Testis (tissue), 3 donors: ENCODE measurements around the gene GAREM2. TPM values are rescaled to one million over a fixed set of nuclear protein-coding genes. Genes with fewer than 3 reads are reported as not detected.

Experiments used
- DNase-seq: peaks from one replicate; pipeline ENCODE4 v3.0.0-alpha.2; 2019
- H3K27ac ChIP-seq, 2 donors: fragments of 200-600 bp; sonication (generic); one replicate each; pipeline ENCODE4 v1.5.1; 2019
- H3K27me3 ChIP-seq: fragments of 200-600 bp; sonication (generic); one replicate; pipeline ENCODE4 v1.5.1; 2019
- H3K36me3 ChIP-seq: fragments of 200-600 bp; sonication (generic); one replicate; pipeline ENCODE4 v1.5.1; 2017; ENCODE audit warnings: low read depth; ENCODE audit errors: missing control alignments
- H3K4me1 ChIP-seq: fragments of 200-600 bp; sonication (generic); one replicate; pipeline ENCODE4 v1.5.1; 2019
- H3K4me3 ChIP-seq, 2 donors: fragments of 200-600 bp; sonication (generic); one replicate each; pipeline ENCODE4 v1.5.1; 2017 to 2019
- H3K9me3 ChIP-seq: fragments of 200-600 bp; sonication (generic); one replicate; pipeline ENCODE4 v1.5.1; 2017
- CTCF ChIP-seq, 3 experiments: fragments of 450-650 bp in 2 of 3; fragments of 200-600 bp in 1 of 3; sonication (generic) in 1 of 3; IDR thresholded peaks; one replicate each; pipeline ENCODE4 v1.5.1; 2016 to 2019; ENCODE audit warnings: antibody characterized with exemption in 3 of 3, mild to moderate bottlenecking in 2 of 3, moderate library complexity in 1 of 3
- POLR2A ChIP-seq: fragments of 450-650 bp; IDR thresholded peaks from one replicate; pipeline ENCODE4 v1.6.1; 2017; ENCODE audit warnings: antibody characterized with exemption, mild to moderate bottlenecking, moderate library complexity
- WGBS, 2 donors: methylation state at CpG; one replicate each; pipeline ENCODE4 v1.1.5; 2018; 5-methylcytosine and 5-hydroxymethylcytosine counted together
- intact Hi-C: fragments of 100-400 bp; cut with DNase I; formaldehyde crosslinking; loops from one replicate; pipeline ENCODE4 v1.15.1; 2023; ENCODE audit warnings: low total_unique reads
- polyA plus RNA-seq: library from polyadenylated mRNA; stranded (reverse); fragments of 350-450 nt; fragmentation: Illumina TruSeq; extraction: RNeasy Lipid Tissue Mini Kit (QIAGEN cat#74804); gene quantifications from one replicate; pipeline ENCODE4 v1.2.3, GENCODE V29; 2014; ENCODE audit warnings: low read depth, low replicate concordance; ENCODE audit not compliant: insufficient read depth
- total RNA-seq, 2 donors: library from RNA; depleted of rRNA; stranded (reverse); fragments of >200 nt; gene quantifications; one replicate each; pipeline ENCODE4 v1.2.3, GENCODE V29; 2016

GAREM2 gene
- total and polyA plus RNA-seq, 3 donors from 2014 or later: 4.6 to 6.8 (median 5.4) TPM

- DNase-seq: no peak
- H3K27ac ChIP-seq: no peak overlapping the region
- no peaks in the 10 kb centered on the region for H3K36me3 ChIP-seq
- no peaks in the 10 kb centered on the region for H3K9me3 ChIP-seq
- H3K27me3 ChIP-seq: no peaks in the 10 kb centered on the region
- 84 to 89% methylated on average over 11 of the region's 11 CpGs for WGBS, 2 donors
- H3K4me3 ChIP-seq: no peak overlapping the region
- TF ChIP-seq POLR2A (no peak), CTCF (IDR thresholded peaks at IDR 0.05) (no peak)
- H3K4me1 ChIP-seq: peaks cover 13% of the 10 kb centered on the region
- intact Hi-C loops: no loop called here
These were observed 3.4 kb downstream of the GAREM2 start for GRCh38 chr2:26176279-26176615.

- no peaks in the 10 kb centered on the region for H3K27me3 ChIP-seq
- no peak overlapping the region for H3K27ac ChIP-seq
- peaks cover 13% of the 10 kb centered on the region for H3K4me1 ChIP-seq
- WGBS, 2 donors: 95 to 96% methylated on average over 7 of the region's 7 CpGs
- TF ChIP-seq POLR2A: no peak
- TF ChIP-seq CTCF (IDR thresholded peaks at IDR 0.05): no peak
- H3K9me3 ChIP-seq: no peaks in the 10 kb centered on the region
- intact Hi-C loops: no loop called here
- no peak overlapping the region for H3K4me3 ChIP-seq
- no peak for DNase-seq
- no peaks in the 10 kb centered on the region for H3K36me3 ChIP-seq
These were observed 4.2 kb downstream of the GAREM2 start for GRCh38 chr2:26177122-26177521.

- peaks cover 12% of the 10 kb centered on the region for H3K4me1 ChIP-seq
- no peak for TF ChIP-seq CTCF (IDR thresholded peaks at IDR 0.05)
- TF ChIP-seq POLR2A: no peak
- no peaks in the 10 kb centered on the region for H3K27me3 ChIP-seq
- no peak overlapping the region for H3K27ac ChIP-seq
- DNase-seq: no peak
- H3K4me3 ChIP-seq: peak overlapping the region in 1 of 2 donors; percentile 60
- H3K9me3 ChIP-seq: no peaks in the 10 kb centered on the region
- no peaks in the 10 kb centered on the region for H3K36me3 ChIP-seq
- 73 to 77% methylated on average over 3 of the region's 3 CpGs for WGBS, 2 donors
- intact Hi-C loops: no loop called here
These were observed 5.4 kb downstream of the GAREM2 start for GRCh38 chr2:26178246-26178645.

DNA sequence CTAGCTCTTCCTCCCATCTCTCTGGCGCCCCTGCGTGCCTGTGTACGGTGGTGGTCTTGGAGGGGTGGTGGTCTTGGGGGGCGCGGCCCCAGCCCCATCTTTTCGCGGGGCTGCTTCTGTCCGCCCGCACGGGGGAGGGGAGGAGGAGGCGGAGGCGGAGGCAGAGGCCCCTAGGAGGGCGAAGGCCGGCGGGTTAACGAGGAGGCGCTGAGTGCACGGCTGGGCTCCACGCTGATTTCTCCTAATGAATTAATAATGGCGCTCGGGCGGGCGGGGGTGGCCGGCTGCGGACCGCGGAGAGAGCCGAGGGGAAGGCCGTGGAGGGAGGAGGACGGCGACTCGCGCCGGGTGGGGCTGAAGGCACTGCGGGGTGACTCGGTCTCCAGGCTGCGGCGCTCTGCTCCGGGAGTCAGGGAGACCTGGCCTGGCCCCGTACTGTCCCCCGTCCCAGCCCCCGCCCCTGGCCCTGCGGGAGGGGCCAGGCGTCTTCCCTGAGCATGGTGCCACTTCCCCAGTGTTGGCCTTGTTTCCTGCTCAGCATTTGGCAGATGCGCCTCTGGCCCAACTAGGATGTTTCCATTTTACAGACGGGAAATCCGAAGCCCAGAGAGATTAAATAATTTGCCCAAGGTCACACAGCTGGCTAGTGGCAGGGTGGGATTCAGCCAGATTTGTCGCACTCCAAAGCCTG is 6.0 kb downstream of the GAREM2 start:
- H3K4me3 ChIP-seq: peak overlapping the region; percentile 44 to 60
- no peak overlapping the region for H3K27ac ChIP-seq
- no peak for TF ChIP-seq CTCF (IDR thresholded peaks at IDR 0.05)
- WGBS, 2 donors: 1 to 7% methylated on average over 8 to 45 of the region's 48 CpGs
- peaks cover 10% of the 10 kb centered on the region for H3K4me1 ChIP-seq
- no peaks in the 10 kb centered on the region for H3K36me3 ChIP-seq
- peak; percentile 52 for DNase-seq
- no peaks in the 10 kb centered on the region for H3K27me3 ChIP-seq
- intact Hi-C loops: no loop called here
- H3K9me3 ChIP-seq: no peaks in the 10 kb centered on the region

GRCh38 chr2:26179446-26179913 is 6.6 kb downstream of the GAREM2 start:
- H3K4me1 ChIP-seq: peaks cover 10% of the 10 kb centered on the region
- TF ChIP-seq POLR2A (no peak), CTCF (IDR thresholded peaks at IDR 0.05) (no peak)
- WGBS, 2 donors: 11 to 14% methylated on average over 8 to 12 of the region's 12 CpGs
- no peak overlapping the region for H3K27ac ChIP-seq
- intact Hi-C loops: no loop called here
- no peaks in the 10 kb centered on the region for H3K36me3 ChIP-seq
- peak overlapping the region; percentile 44 to 60 for H3K4me3 ChIP-seq
- DNase-seq: no peak
- no peaks in the 10 kb centered on the region for H3K27me3 ChIP-seq
- no peaks in the 10 kb centered on the region for H3K9me3 ChIP-seq
